H1 (cell line): ENCODE data around the gene FBXL17. TPM values are rescaled to one million over a fixed set of nuclear protein-coding genes. Genes with fewer than 3 reads are reported as not detected.

Source experiments
- CTCF ChIA-PET: fragments of 300-600 bp; sonication (Branson Sonifier 250); formaldehyde crosslinking; loops from one replicate; lab custom pipeline; 2021; ENCODE audit not compliant: partially characterized antibody; lab: Charles Lee
- POLR2A ChIA-PET: fragments of 300-600 bp; sonication (Branson Sonifier 250); formaldehyde crosslinking; loops from one replicate; lab custom pipeline; 2021; ENCODE audit warnings: inconsistent platforms; ENCODE audit not compliant: partially characterized antibody; lab: Charles Lee
- DNase-seq, 2 experiments: peaks; one replicate each; pipeline versions ENCODE4 v3.0.0 to v3.0.0-alpha.2; 2010 to 2022; ENCODE audit warnings: low spot score in 2 of 2, low read depth in 1 of 2, mixed read lengths in 1 of 2
- FAIRE-seq: peaks from 2 replicates; lab custom pipeline; 2011; peaks lifted over from hg19 to GRCh38; lab: Jason Lieb, UNC
- H2AFZ ChIP-seq: 2 replicates; pipeline ENCODE4 v1.8.1; 2012; ENCODE audit warnings: low read length, inconsistent platforms
- H2AK5ac ChIP-seq: 2 replicates; pipeline ENCODE4 v1.6.1; 2013; ENCODE audit warnings: low read depth, low read length
- H2BK120ac ChIP-seq: replicated peaks from 2 replicates; pipeline ENCODE3; 2013; ENCODE audit warnings: low read depth, low read length, inconsistent platforms
- H2BK12ac ChIP-seq: 2 replicates; pipeline ENCODE4 v1.6.1; 2013; ENCODE audit warnings: low read depth, low read length
- H2BK15ac ChIP-seq: 2 replicates; pipeline ENCODE4 v1.6.1; 2013; ENCODE audit warnings: low read length
- H2BK20ac ChIP-seq: 2 replicates; pipeline ENCODE4 v1.6.1; 2013; ENCODE audit warnings: low read length
- H2BK5ac ChIP-seq: 2 replicates; pipeline ENCODE4 v1.6.1; 2013; ENCODE audit warnings: low read depth, low read length
- H3K14ac ChIP-seq: 2 replicates; pipeline ENCODE4 v1.6.1; 2013; ENCODE audit warnings: inconsistent platforms; ENCODE audit not compliant: insufficient read length
- H3K18ac ChIP-seq: 2 replicates; pipeline ENCODE4 v1.6.1; 2013; ENCODE audit warnings: low read length; ENCODE audit errors: extremely low read depth
- H3K23ac ChIP-seq: 2 replicates; pipeline ENCODE4 v1.6.1; 2013; ENCODE audit warnings: inconsistent platforms; ENCODE audit not compliant: insufficient read length
- H3K23me2 ChIP-seq: 2 replicates; pipeline ENCODE4 v1.6.1; 2013; ENCODE audit warnings: low read depth, low read length
- H3K27ac ChIP-seq: 2 replicates; pipeline ENCODE4 v1.6.1; 2011; ENCODE audit warnings: low read depth, low read length, inconsistent platforms
- H3K27me3 ChIP-seq, 4 experiments: replicated peaks in 1 of 4; 1 replicate in 1 of 4; 2 replicates in 3 of 4; pipeline versions ENCODE4 v1.6.1 to v1.8.1; 2011 to 2013; ENCODE audit warnings: low read length in 3 of 4, mild to moderate bottlenecking in 3 of 4, inconsistent platforms in 2 of 4, mixed read lengths in 2 of 4, moderate library complexity in 1 of 4; ENCODE audit not compliant: control insufficient read depth in 3 of 4, insufficient read depth in 3 of 4; ENCODE audit errors: extremely low read depth in 1 of 4
- H3K36me3 ChIP-seq, 4 experiments: 2 replicates each; pipeline versions ENCODE4 v1.6.1 to v1.8.1; 2011 to 2013; ENCODE audit warnings: mild to moderate bottlenecking in 4 of 4, low read length in 3 of 4, moderate library complexity in 2 of 4, control low read depth in 1 of 4, inconsistent platforms in 1 of 4; ENCODE audit not compliant: insufficient read depth in 4 of 4, control insufficient read depth in 2 of 4
- H3K4ac ChIP-seq: replicated peaks from 2 replicates; pipeline ENCODE3; 2013; ENCODE audit warnings: low read length, low read depth, mixed read lengths, inconsistent platforms; ENCODE audit not compliant: insufficient read length
- H3K4me1 ChIP-seq, 4 experiments: replicated peaks in 1 of 4; 1 replicate in 1 of 4; 2 replicates in 3 of 4; pipeline versions ENCODE4 v1.6.1 to v1.8.1; 2011 to 2013; ENCODE audit warnings: low read length in 3 of 4, inconsistent platforms in 2 of 4, mixed read lengths in 1 of 4; ENCODE audit not compliant: insufficient read depth in 4 of 4, control insufficient read depth in 3 of 4
- H3K4me2 ChIP-seq, 2 experiments: 2 replicates each; pipeline versions ENCODE4 v1.6.1 to v1.8.1; 2011 to 2013; ENCODE audit warnings: low read depth in 2 of 2, low read length in 2 of 2, control low read depth in 1 of 2, inconsistent platforms in 1 of 2, mild to moderate bottlenecking in 1 of 2; ENCODE audit not compliant: insufficient read depth in 1 of 2
- H3K4me3 ChIP-seq, 4 experiments: fragments of 200-600, 300-600 bp in 1 of 4; sonication (generic), shearing (Covaris generic), sonication (Bioruptor Twin) in 1 of 4; 2 replicates each; pipeline versions ENCODE4 v1.5.1 to v1.8.1; 2011 to 2016; ENCODE audit warnings: low read length in 4 of 4, low read depth in 3 of 4, control low read depth in 2 of 4, inconsistent platforms in 2 of 4, mild to moderate bottlenecking in 2 of 4, mixed read lengths in 1 of 4, moderate library complexity in 1 of 4; ENCODE audit not compliant: insufficient read depth in 2 of 4; ENCODE audit errors: extremely low read depth in 1 of 4
- H3K56ac ChIP-seq: replicated peaks from 2 replicates; pipeline ENCODE3; 2013; ENCODE audit warnings: low read depth, mild to moderate bottlenecking, mixed read lengths, low read length, inconsistent platforms; ENCODE audit not compliant: insufficient read length
- H3K79me1 ChIP-seq: 2 replicates; pipeline ENCODE4 v1.6.1; 2013; ENCODE audit warnings: low read depth, low read length, control low read depth
- H3K79me2 ChIP-seq, 2 experiments: 2 replicates each; pipeline versions ENCODE4 v1.6.1 to v1.8.1; 2012 to 2013; ENCODE audit warnings: low read length in 2 of 2, mild to moderate bottlenecking in 2 of 2, inconsistent platforms in 1 of 2; ENCODE audit not compliant: insufficient read depth in 2 of 2, control insufficient read depth in 1 of 2
- H3K9ac ChIP-seq, 4 experiments: replicated peaks in 1 of 4; 1 replicate in 1 of 4; 2 replicates in 3 of 4; pipeline versions ENCODE4 v1.6.1 to v1.8.1; 2011 to 2013; ENCODE audit warnings: low read depth in 3 of 4, low read length in 3 of 4, control low read depth in 2 of 4, mild to moderate bottlenecking in 2 of 4, moderate library complexity in 2 of 4, inconsistent platforms in 1 of 4; ENCODE audit errors: extremely low read depth in 1 of 4
- H3K9me3 ChIP-seq, 2 experiments: 2 replicates each; pipeline versions ENCODE4 v1.6.1 to v1.8.1; 2012 to 2013; ENCODE audit warnings: mild to moderate bottlenecking in 2 of 2, moderate library complexity in 2 of 2, control low read depth in 1 of 2, inconsistent platforms in 1 of 2, low read depth in 1 of 2, low read length in 1 of 2, mixed read lengths in 1 of 2; ENCODE audit not compliant: insufficient read depth in 2 of 2
- H4K20me1 ChIP-seq, 2 experiments: replicated peaks in 1 of 2; 2 replicates each; pipeline versions ENCODE3 to v1.8.1; 2011 to 2013; ENCODE audit warnings: inconsistent platforms in 2 of 2, low read length in 2 of 2, mild to moderate bottlenecking in 1 of 2; ENCODE audit not compliant: insufficient read depth in 2 of 2, control insufficient read depth in 1 of 2
- H4K5ac ChIP-seq: 2 replicates; pipeline ENCODE4 v1.6.1; 2013; ENCODE audit warnings: low read length, low read depth, mixed read lengths, inconsistent platforms; ENCODE audit not compliant: insufficient read length
- H4K8ac ChIP-seq: 2 replicates; pipeline ENCODE4 v1.8.0; 2013; ENCODE audit warnings: mild to moderate bottlenecking, moderate library complexity, low read length, inconsistent platforms; ENCODE audit not compliant: insufficient read depth; ENCODE audit errors: extremely low read depth
- H4K91ac ChIP-seq: replicated peaks from 2 replicates; pipeline ENCODE3; 2013; ENCODE audit warnings: low read length, mixed read lengths, inconsistent platforms; ENCODE audit not compliant: insufficient read length
- CREB1 ChIP-seq: IDR thresholded peaks from 2 replicates; pipeline ENCODE4 v1.6.1; 2012; ENCODE audit warnings: inconsistent platforms
- EP300 ChIP-seq, 2 experiments: IDR thresholded peaks; 1 replicate in 1 of 2; 2 replicates in 1 of 2; pipeline ENCODE4 v1.6.1; 2011 to 2012; ENCODE audit warnings: low read depth in 2 of 2, low read length in 2 of 2, mild to moderate bottlenecking in 2 of 2, borderline replicate concordance in 1 of 2, inconsistent platforms in 1 of 2, moderate library complexity in 1 of 2
- GABPA ChIP-seq: IDR thresholded peaks from 2 replicates; pipeline ENCODE4 v1.6.1; 2011; ENCODE audit warnings: mild to moderate bottlenecking, low read length, moderate library complexity, borderline replicate concordance; ENCODE audit not compliant: insufficient read depth
- KDM4A ChIP-seq: IDR thresholded peaks from one replicate; pipeline ENCODE4 v1.7.1; 2012; ENCODE audit warnings: low read depth, mild to moderate bottlenecking, moderate library complexity, low read length, inconsistent platforms; ENCODE audit not compliant: severe bottlenecking
- TCF12 ChIP-seq: IDR thresholded peaks from 2 replicates; pipeline ENCODE4 v1.6.1; 2011; ENCODE audit warnings: low read depth, mild to moderate bottlenecking, low read length
- YY1 ChIP-seq: IDR thresholded peaks from 2 replicates; pipeline ENCODE4 v1.6.1; 2011; ENCODE audit warnings: low read depth, mild to moderate bottlenecking, low read length
- polyA plus RNA-seq, 7 experiments: library from polyadenylated mRNA; depleted of rRNA in 3 of 7; stranded (reverse) in 5 of 7; unstranded in 2 of 7; fragments of >200 nt in 5 of 7; fragments of 200-250 nt in 2 of 7; gene quantifications; 1 replicate in 5 of 7; 2 replicates in 1 of 7; 4 replicates in 1 of 7; pipeline versions ENCODE4 v1.2.1 to v1.2.3, GENCODE V29; 2011 to 2013; ENCODE audit warnings: missing spikeins in 2 of 7, mixed read lengths in 2 of 7
- total RNA-seq: library from RNA; stranded (reverse); fragmentation: NEBNext Ultra II Directional; extraction: Animal tissue kit (Norgen Biotek cat#: 25700); gene quantifications from 2 replicates; pipeline ENCODE4 v1.2.1, GENCODE V29; 2021

FBXL17 gene
- total and polyA plus RNA-seq, 2 of the 8 experiments (the other 6 are each of a cell fraction or from before 2014, with no cell fraction given): 0.35 to 4.3 TPM

- DNase-seq (no peak), FAIRE-seq (no peak)
- Histone ChIP-seq H2BK20ac (no peak overlapping the region), H2BK5ac (no peak overlapping the region), H3K4ac (no peak overlapping the region), H2AK5ac (no peak overlapping the region), H3K79me1 (no peaks in the 10 kb centered on the region), H3K4me1 (peaks cover 0 to 7% (median 3%) of the 10 kb centered on the region in 4 experiments; a peak in 2 of 7 replicates), H3K9ac (no peak overlapping the region), H2BK12ac (no peak overlapping the region), H3K27ac (no peak overlapping the region), H4K8ac (no peak overlapping the region), H4K5ac (no peak overlapping the region), H3K79me2 (no peaks in the 10 kb centered on the region), H3K36me3 (no peaks in the 10 kb centered on the region), H3K27me3 (no peaks in the 10 kb centered on the region), H2BK120ac (no peak overlapping the region), H2BK15ac (no peak overlapping the region), H3K14ac (no peak overlapping the region), H3K4me3 (no peak overlapping the region), H3K9me3 (no peaks in the 10 kb centered on the region), H2AFZ (no peak overlapping the region), H3K23me2 (no peaks in the 10 kb centered on the region), H3K56ac (no peak overlapping the region), H4K20me1 (no peaks in the 10 kb centered on the region), H4K91ac (no peak overlapping the region), H3K23ac (no peak overlapping the region), H3K4me2 (no peak overlapping the region), H3K18ac (no peak overlapping the region)
- CTCF ChIA-PET: no interaction called here
- POLR2A ChIA-PET: no interaction called here
- no peak for TF ChIP-seq YY1
- no peak for TF ChIP-seq GABPA
- TF ChIP-seq TCF12: no peak
- TF ChIP-seq CREB1: no peak
- no peak for TF ChIP-seq EP300 (IDR thresholded peaks at IDR 0.05; ENCODE audit: borderline replicate concordance in 1 of 2, low read depth in 2 of 2, low read length in 2 of 2)
- TF ChIP-seq KDM4A: no peak
These were observed 452.8 kb downstream of the FBXL17 start for GRCh38 chr5:107929080-107929479.
